GM13977 (cell line): ENCODE data around the gene SPRR1A.

Source experiments
- DNase-seq: peaks from one replicate; pipeline ENCODE4 v3.0.0; 2012; ENCODE audit warnings: low spot score
- in situ Hi-C: fragments of 300-500 bp; cut with MboI; formaldehyde crosslinking; loops from one replicate; pipeline ENCODE4 v1.12.0; 2022; ENCODE audit warnings: low sequenced_read_pairs, low pct_unique_long_range_greater_than_20kb, mixed read lengths, inconsistent platforms; ENCODE audit not compliant: unreplicated experiment
- TF ChIP-seq, protein P1 (sequence below): IDR thresholded peaks from 2 replicates; pipeline ENCODE4 v1.5.1; 2012; ENCODE audit warnings: mild to moderate bottlenecking, control low read depth; ENCODE audit not compliant: insufficient read depth; ENCODE audit errors: extremely low read depth, missing control alignments

SPRR1A gene

DNA sequence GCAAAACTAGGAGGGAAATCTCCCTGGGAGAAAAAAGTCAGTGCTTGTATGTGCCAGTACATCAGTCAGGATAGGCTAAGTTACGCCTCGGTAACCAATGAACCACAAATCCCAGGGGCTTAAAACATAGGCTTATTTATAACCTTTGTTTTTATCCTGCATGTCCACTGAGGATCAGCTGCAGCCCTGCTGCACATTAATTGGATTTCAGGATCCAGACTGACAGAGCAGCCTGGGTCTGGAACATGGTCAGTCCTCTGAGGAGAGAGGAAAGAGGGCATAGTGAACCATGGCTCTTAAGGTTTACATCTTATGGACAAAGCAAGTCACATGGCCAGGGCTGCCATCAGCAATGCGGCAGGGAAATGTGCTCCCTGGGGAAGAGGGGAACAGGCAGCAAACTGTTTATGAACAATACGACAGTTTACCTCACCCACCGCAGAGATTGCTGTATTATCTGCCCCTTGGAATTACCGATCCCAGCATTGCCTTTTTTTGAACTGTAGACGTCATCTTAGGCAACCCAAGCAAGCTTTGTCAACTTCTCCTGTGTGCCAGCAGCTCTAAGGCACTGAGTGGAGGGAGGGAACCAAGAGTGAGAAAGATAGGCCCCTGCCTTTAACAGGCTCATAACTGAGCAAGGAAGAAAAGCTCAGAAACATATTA lies 22.5 kb upstream of the SPRR1A start:
- TF ChIP-seq, protein P1, sequence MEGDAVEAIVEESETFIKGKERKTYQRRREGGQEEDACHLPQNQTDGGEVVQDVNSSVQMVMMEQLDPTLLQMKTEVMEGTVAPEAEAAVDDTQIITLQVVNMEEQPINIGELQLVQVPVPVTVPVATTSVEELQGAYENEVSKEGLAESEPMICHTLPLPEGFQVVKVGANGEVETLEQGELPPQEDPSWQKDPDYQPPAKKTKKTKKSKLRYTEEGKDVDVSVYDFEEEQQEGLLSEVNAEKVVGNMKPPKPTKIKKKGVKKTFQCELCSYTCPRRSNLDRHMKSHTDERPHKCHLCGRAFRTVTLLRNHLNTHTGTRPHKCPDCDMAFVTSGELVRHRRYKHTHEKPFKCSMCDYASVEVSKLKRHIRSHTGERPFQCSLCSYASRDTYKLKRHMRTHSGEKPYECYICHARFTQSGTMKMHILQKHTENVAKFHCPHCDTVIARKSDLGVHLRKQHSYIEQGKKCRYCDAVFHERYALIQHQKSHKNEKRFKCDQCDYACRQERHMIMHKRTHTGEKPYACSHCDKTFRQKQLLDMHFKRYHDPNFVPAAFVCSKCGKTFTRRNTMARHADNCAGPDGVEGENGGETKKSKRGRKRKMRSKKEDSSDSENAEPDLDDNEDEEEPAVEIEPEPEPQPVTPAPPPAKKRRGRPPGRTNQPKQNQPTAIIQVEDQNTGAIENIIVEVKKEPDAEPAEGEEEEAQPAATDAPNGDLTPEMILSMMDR = no peak
- in situ Hi-C loops = no loop called here
- DNase-seq = no peak

DNA sequence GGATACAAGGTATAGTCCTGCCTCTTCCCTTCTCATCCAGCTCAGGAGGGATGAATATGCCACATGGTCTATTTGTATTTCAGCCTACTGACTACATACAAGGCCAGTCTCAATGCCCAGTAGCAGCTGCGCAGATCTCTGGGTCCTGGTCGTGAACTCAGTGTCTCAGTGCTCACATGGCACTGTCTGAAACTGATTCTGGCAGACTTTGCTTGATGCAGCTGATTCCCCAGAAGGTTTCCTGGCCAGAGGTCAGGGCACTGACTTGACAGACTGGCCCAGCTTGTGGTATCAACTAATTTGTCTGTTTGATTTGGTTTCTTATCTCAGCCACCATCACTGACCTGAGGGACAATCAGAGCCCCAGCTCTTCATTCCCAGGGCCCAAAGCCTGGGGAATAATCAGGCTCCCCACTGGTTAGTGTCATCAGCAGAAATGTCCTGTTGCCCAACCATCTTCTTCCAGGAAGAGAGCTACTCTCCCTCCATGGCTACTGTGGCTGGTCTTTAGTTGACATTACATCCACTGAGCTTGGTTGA lies 20.9 kb upstream of the SPRR1A start:
- in situ Hi-C loops = no loop called here
- DNase-seq = no peak
- TF ChIP-seq, protein P1 = no peak

DNA sequence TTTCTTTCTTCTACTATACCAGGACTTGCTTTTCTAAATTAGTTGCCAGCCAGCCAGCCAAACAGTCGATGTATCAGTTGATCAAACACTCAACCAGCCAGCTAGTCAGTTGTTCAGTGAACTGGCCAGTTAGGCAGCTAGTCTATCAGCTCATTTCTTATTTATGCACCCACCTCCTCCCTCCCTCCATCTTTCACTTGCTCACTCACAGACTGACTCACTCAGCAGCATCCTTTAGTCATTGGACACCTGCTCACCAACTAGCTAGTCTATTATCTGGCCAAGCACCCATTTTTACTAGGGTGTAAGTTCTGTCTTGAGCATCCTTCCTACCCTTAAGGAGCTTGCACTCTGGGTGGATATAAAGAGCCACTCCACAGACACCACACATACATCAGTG lies 19.3 kb upstream of the SPRR1A start:
- TF ChIP-seq, protein P1 = no peak
- in situ Hi-C loops = no loop called here
- no peak for DNase-seq

DNA sequence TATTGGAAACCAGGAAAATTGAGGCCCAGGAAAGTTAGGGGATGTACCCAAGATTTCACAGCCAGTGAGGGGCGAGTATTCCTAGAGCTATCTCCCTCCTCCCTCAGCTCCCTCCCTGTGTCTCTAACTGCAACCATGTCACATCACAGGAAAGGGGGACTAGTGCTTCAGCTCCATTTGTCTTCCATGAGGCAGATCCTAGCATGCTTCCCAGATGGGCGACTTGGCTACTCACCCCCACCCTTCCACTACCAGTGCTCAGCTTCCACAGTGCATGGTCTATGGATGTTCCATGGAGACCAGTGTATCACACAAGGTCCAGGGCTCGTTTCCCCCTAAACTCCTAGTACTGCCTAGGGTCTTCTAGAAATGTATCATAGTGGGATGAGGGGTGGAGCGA lies 18.0 kb upstream of the SPRR1A start:
- TF ChIP-seq, protein P1 = no peak
- in situ Hi-C loops = no loop called here
- no peak for DNase-seq

DNA sequence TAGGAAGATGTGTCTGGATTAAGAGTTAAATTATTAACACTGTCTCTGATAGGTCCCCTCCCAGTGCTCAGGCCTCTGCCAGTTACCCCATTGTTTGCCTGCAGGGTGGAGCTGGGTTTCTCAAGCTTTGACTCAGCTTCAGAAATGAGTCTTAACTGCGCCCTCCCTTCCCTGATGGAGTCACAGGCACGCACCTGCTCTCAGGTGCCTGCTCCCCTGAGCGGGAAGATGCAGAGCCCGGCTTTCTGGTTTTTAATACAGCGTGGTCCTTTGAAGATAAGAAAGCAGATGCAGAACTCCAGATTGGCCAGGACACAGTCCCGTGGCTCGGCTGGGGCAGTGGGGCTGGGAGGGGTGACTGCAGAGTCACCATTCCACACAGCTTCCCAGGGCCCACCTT lies 16.7 kb upstream of the SPRR1A start:
- no peak for DNase-seq
- in situ Hi-C loops = no loop called here
- TF ChIP-seq, protein P1 = no peak

DNA sequence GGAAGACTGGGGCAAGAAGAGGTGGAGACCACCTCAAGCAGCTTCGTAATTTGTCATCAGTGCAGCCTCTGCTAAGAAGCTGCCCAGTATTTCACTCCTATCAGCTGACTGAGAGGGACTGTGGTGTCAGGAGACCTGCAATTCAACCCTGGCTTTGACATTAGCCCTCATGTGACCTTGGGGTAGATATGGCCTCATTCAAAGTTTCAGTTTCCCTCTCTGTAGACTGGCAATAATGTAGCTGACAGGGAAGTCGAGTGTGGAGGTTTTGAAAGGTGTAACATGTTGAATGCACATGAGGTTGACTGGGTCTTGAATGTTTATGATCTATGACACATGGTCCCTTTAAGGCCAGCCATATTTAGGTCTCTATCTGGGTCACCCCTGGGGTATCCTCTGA lies 15.6 kb upstream of the SPRR1A start:
- in situ Hi-C loops = no loop called here
- TF ChIP-seq, protein P1 = no peak
- peak; percentile 19 for DNase-seq
